NCI-H187 treated with DMSO at 0.1 percent for 48 hours (cell line): ENCODE measurements around the gene RNF157.
A peak's percentile ranks its signal among the peaks of the same experiment; 100 is the strongest.
"Not testable (repeated sequence)": the region's sequence is repeated elsewhere in the genome, so short reads cannot be mapped to it uniquely, and the experiment has no call there.

ENCODE experiments used
- DNase-seq: peaks from one replicate; lab custom pipeline; 2025; lab: John Stamatoyannopoulos, UW

RNF157 gene

GRCh38 chr17:76270770-76271668 is 30.7 kb upstream of the RNF157 start:
- DNase-seq, result no peak

- DNase-seq, result no peak
Observed at GRCh38 chr17:76270127-76270592, 29.9 kb upstream of the RNF157 start.

GRCh38 chr17:76268991-76269981 is 29.0 kb upstream of the RNF157 start:
- no peak for DNase-seq

- DNase-seq, result no peak
Observed at GRCh38 chr17:76268015-76268749, 27.9 kb upstream of the RNF157 start.

GRCh38 chr17:76267581-76268001 is 27.3 kb upstream of the RNF157 start:
- not testable (repeated sequence) for DNase-seq

- DNase-seq, result no peak
Observed at GRCh38 chr17:76267051-76267576, 26.8 kb upstream of the RNF157 start.

- no peak for DNase-seq
Observed at GRCh38 chr17:76266244-76266938, 26.1 kb upstream of the RNF157 start.

GRCh38 chr17:76265624-76266243 is 25.4 kb upstream of the RNF157 start:
- DNase-seq, result no peak

- DNase-seq, result peak; percentile 85
Observed at GRCh38 chr17:76264755-76265623, 24.7 kb upstream of the RNF157 start, which contains the start of gene UBALD2. TSS of gene UBALD2 (plus strand) at chr17:76265348. CDS start at chr17:76265506, 158 bp downstream.

GRCh38 chr17:76264425-76264754 is 24.1 kb upstream of the RNF157 start:
- DNase-seq, result no peak

- no peak for DNase-seq
Observed at GRCh38 chr17:76263896-76264295, 23.6 kb upstream of the RNF157 start.

GRCh38 chr17:76262732-76263344 is 22.5 kb upstream of the RNF157 start:
- DNase-seq, result no peak

GRCh38 chr17:76261421-76262215 is 21.3 kb upstream of the RNF157 start:
- DNase-seq, result no peak

- DNase-seq, result no peak
Observed at GRCh38 chr17:76260669-76261068, 20.4 kb upstream of the RNF157 start.

GRCh38 chr17:76260220-76260619 is 19.9 kb upstream of the RNF157 start:
- DNase-seq, result no peak

- DNase-seq, result not testable (repeated sequence)
Observed at GRCh38 chr17:76256430-76257050, 16.2 kb upstream of the RNF157 start.

- no peak for DNase-seq
Observed at GRCh38 chr17:76255801-76256429, 15.6 kb upstream of the RNF157 start.
